Fibroblast of skin of scalp (primary cell): Measurements from ENCODE around the gene ATOSA.
A peak's percentile ranks its signal among the peaks of the same experiment; 100 is the strongest.

Experiments
- DNase-seq: peaks from one replicate; pipeline ENCODE4 v3.0.0-alpha.2; 2013

Gene ATOSA

DNA sequence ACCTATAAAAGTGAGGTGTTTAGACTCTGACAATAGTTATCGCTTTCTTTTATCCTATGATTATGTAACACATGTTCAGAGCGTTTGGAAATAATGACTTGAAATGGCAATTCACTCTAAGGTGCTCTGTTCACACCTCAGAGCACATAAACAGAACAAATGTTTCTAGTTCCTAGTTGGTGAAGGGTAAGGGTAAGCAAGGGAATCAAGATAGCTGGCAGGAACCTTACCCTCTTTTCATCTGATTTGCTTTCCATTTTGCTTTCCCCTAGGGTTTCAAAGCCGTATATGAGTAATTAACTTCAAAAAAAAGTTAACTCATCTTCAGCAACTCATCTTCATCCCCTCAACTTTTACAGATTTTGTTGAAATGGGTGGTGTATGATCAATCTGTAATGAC is 2.3 kb upstream of the ATOSA start:
- no peak for DNase-seq

DNA sequence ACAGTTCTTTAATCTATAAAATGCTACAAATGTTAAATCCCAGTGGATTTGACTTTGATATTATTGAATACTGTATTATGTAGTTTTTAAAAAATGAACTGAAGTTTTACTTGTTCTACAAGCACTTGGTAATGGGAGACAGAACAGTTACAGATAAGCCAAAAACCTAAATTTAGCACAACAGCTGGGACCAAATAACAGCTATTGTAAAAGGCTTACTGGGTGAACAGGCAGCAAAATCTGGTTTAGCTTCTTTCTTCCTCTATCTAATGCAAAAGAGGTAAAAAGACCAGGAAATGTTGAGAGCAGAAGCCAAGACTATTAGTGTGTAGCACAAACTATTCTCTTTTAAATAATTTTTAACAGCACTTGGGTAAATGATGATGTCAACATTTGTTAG is 1.6 kb upstream of the ATOSA start:
- DNase-seq: no peak

DNA sequence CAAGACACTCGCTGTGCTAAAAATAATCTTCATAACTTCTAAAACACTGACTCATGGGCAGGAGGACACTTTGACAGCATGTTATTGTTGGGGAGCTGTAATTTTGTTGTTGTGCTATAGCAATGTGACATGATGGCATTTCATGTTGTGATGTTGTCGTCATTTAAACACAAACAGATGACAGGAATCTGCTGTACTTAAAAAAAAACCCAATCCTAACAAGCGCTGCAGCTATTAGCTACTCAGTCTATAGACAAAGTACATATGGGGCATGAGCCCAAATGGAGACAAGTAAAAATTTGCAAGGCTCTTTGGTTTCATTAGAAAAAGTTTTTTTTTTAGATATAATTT is 828 bp upstream of the ATOSA start:
- DNase-seq: peak; percentile 21

DNA sequence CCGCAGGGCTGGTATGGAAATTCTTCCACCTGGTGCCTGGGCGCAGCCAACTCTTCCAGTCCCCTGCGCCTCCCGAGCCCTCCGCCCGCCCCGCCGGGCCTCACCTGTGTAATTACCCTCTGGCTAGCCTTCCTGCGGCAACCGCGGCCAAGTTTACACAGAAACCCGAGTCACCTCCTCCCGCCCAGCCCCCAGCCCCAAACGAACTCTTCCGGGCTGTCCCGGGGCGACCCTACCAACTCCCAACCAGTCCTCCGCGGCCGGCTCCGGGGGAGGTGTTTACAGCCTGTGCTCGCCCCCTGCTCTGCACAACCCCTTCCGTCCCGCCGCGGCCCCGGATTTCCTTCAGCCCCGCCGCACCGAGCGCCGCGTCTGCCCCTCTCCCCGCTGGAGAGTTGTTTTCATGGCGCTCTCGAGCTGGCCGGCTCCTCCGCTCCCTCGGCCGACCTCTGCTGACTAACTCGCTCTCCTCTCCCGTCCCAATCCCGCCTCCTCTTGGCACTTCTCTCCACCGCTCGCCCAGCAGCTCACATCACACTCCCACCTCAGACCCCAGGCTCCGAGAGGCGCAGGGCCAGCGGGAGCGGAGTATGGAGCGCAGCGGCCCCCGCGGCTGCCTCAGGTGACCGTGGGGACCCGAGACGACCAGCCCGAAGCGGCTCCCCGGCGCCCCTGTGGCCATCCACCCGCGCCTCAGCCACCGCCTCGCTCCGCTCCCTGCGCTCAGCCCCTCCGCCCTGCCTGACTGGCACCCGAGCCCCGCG is 538 bp downstream of the ATOSA start:
- peak; percentile 44 for DNase-seq

DNA sequence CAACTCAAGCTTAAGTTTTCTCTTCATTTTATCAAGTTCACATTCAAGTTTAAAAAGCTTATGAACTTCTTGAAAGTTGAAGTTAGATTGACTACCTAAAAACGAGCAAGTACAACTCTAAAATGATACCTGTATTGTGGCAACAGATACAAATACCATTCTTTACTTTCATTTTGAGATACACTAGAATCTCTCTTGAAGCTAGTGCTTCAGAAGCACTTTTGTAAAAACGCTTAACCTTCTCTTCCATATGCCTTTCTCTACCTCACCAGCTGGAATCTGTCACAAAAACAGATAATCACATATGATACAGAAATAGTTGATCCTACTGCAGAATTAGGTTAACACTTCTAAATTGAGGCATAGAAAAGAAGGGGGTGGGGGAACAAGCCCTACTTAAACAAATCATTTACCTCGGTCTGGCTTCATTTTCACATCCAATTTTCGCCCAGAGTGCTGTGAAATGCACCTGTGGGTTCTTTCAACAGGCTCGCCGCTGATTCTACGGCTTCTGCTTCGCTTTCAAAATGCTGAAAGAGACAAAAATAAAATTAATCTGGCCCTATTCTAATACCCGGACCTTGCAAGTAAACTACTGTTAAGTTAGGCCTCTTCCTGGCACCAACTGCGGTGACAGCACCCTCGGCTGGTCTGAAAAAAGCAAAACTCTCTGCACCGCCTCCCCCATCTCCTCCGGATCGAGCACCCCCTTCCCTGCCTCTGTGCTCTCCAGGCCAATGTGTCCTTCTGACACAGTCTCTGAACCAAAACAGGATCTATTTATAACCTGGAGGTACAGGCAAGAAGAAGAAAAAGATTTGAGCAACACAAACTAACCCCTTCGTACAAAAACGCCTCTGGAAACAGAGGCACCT is 1.4 kb downstream of the ATOSA start:
- DNase-seq: peak; percentile 67

DNA sequence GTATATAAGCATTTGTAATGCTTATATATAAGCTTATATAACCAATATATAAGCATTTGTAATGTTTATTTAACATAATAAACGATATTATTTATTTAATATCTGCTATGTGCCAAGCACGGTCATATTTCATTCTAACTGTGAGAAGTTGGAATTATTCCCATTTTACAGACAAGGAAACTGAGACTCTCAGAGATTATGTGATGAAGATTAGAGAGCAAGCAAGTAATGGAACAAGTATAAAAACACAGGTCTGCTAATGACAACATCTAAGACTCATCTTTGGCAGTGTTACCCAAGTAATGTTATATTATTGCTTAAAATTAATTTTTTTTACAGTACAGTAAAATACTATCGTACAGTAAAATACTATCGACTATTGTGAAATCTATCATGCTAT is 4.4 kb downstream of the ATOSA start:
- no peak for DNase-seq

DNA sequence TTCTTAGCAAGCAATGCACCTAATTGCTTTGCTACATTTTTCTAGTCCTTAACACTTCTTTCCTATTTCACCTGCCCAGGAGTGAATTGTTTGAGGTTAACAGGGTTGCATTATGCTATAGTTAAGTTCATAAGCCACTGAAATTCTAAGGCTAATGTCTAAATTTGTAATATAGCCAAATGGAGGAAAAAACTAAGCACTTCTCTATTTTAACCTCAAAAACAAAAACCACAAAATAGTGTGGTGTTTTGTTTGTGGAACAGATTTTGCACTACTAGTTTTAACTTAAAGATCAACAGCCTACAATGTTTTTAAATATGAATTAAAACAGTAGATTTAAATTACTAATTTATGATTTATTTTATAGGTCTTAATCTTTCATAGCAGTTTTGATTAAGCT is 5.5 kb downstream of the ATOSA start:
- DNase-seq: no peak

DNA sequence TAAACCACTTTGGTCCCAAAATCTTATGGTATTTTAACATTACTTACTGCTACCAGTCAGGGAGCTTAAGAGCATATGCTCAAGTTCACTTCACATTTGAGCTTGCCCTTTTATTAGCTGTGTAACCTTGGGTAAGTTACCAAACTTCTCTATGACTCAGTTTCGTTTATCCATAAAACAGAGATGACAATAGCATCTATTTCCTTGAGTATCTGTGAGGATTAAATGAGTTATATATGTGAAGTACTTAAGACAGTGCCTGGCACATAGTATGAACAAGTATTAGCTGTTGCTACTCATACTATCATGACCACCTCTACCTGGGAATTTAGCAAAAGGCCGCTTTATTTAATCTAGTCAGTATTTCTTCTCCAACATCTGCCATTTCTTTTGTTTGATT is 5.9 kb downstream of the ATOSA start:
- no peak for DNase-seq

DNA sequence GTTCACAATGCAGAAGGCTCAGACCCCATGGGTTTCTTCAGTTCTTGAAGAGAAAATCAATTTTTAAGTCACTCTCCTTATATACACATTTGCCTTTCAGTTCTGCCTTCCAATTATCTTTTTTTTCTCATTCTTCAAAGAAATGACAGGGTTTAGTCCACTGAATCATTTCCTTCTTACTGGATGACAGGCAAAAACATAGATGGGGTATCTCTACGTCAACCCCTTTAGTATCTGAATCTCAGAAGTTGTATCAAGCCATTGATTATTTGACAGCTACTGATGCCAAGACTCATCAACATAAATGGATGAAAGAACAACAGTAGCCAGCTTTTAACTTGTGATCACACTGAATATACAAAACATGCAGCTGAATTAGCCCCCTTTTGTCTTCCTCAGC is 6.5 kb downstream of the ATOSA start:
- no peak for DNase-seq

DNA sequence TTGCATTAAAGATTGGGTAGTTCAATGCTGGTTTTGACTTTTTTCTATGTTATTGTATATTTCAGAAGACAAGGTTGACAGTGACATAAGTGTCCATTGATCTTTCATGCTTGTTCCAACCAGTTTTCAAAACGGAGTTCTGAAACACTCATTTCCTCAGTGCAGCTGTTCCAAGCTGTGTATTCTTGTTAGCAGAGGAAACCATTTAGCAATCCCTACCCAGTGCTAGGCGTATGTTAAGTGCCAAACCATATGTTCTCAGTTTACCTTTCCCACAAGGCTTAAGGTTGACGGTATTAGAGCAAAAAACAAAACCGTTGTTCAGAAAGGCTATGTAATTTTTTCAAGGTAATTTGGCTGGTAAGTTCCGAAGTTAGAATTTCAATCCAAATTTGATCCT is 9.1 kb downstream of the ATOSA start:
- no peak for DNase-seq

DNA sequence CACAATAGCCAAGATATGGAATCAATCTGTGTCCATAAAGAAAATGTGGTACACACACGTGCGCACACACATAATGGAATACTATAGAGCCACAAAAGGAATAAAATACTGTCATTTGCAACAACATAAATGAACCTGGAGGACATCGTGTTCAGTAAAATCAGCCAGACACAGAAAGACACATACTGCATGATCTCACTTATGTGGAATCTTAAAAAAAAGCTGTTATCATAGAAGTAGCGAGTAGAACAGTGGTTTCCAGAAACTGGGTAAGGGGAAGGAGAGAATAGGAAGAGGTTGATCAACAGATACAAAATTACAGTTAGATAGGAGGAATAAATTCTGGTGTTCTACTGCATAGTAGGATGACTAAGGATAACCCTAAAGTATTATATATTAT is 11.1 kb downstream of the ATOSA start:
- no peak for DNase-seq

DNA sequence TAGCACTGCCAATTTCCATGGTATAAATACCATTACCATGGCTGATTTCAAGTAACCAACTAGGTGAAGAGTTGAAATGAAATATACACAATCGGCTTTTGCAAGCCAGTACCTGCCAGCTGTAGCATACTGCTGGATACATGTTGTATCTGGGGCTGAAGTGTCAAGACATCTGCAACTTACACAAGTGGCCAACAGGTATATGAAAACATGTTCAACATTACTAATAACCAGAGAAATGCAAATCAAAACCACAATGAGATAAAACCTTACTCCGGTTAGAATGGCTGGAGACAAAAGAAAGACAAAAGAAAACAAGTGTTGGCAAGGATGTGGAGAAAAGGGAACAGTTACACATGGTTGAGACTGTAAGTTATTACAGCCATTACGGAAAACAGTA is 11.6 kb downstream of the ATOSA start:
- DNase-seq: no peak

DNA sequence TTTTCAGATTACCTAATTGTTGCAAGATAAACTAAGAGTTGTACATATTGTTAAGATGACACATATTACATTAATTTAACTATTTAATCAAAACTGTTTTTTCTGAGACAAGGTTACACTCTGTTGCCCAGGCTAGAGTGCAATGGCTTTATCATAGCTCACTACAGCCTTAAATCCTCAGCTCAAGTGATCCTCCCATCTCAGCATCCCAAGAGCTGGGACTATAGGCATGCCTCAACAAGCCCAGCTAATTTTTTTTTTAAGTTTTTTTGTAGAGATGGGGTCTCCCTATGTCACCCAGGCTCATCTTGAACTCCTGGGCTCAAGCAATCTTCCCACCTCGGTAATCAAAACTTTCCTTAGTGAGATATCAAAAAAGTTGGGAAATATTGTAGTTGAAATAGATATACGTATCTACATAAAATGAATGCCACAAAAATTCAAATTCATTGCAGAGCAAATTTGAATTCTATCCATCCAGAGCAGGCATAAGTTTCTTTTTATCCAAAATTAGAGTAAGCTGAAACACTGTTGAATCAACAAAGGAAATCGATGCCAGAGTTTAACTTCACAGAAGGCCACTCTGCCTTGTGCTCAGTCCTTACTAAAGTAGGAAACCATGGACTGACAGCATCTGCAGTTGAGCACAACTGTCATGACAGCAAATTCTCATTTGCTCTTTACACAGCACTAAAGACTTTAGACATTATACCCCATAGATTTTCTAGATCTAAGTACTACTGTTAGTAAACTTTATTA is 15.5 kb downstream of the ATOSA start:
- DNase-seq: no peak

DNA sequence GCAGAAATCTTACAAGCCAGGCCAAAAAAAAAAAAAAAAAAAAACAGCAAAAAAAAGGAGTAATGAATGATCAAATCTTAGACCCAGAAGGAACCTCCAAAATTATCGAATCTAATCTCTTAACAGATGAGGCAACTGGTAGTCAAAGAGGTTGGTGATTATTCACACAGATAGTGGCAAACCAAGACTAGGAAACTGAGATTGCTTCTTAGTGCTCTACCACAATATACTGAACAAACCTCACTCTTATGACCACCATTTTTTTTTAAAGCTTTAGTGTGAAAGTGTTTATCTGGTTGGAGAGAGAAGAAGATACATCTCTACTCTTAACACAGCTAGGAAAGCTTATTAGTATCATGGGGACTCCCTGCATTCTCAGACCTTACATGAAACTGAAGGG is 17.3 kb downstream of the ATOSA start:
- DNase-seq: no peak

DNA sequence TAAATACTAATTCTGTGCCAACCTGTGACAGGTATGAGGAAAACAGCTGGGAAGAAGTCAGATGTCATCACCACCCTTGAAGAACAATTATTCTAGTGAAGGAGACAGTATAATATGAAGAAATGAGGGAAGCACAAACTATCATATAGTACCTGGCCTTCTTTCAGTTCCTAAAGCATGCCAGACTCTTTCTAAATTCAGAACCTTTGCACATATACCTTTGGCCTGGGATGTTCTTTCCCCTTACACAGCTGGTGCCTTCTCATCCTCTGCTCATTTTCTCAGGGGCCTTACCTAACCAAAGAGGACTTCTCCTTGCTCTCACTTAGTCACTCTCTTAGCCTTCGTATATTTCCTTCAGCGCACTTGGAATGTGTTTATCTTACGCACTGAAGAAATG is 19.0 kb downstream of the ATOSA start:
- no peak for DNase-seq

DNA sequence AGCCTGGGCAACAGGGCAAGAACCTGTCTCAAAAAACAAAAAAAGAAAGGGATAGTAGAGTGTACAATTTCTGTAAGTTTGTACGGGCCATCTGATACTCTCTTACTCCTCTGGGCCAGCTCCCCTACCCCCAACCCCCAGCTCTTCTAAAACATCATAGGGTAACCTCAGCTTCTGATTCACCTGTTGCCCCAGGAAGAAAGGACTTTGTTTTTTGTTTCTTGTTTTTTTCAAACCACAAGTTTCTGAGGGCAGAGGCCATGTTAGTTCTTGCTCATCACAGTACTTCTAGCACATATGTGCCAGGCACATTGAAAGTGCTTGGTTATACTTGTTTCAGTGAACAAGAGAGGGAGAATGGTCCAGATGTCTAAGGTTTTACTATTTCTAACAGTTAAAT is 20.2 kb downstream of the ATOSA start:
- DNase-seq: no peak

DNA sequence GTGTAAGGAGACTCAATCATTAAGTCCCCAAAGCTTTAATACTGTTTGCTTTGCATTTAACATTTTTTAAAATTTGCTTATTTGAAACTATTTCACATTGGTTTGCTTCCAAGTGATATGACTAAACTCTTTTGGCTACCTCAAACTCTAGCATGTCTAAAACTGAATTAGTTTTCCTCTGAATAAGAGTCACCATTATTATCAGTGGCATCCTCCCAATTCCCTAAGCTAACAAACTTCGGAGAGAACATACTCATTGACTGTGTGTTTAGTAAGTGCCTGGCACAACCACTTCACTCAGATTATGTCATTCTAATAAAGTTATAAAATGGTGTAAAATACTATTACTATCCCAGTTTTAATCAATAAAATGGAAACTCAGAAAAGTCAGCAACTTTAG is 21.9 kb downstream of the ATOSA start:
- peak; percentile 86 for DNase-seq

DNA sequence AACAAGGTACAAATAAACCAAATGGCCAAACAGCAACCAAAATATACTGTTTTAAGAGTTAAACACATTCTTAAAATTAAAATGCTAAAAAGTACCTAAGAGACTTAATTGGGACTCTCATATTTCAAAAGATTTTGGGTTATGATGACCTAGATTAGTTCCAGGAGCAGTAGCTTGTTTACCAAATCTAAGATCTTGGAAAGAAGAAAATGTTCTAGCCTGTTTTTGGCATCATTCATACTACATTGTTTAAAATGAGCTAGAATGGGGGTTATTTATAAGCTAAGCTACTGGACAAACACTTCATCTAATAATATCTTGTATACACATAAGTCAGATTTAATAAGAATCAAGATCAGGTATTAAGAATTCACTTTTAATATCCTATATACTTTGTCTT is 22.8 kb downstream of the ATOSA start:
- DNase-seq: no peak

DNA sequence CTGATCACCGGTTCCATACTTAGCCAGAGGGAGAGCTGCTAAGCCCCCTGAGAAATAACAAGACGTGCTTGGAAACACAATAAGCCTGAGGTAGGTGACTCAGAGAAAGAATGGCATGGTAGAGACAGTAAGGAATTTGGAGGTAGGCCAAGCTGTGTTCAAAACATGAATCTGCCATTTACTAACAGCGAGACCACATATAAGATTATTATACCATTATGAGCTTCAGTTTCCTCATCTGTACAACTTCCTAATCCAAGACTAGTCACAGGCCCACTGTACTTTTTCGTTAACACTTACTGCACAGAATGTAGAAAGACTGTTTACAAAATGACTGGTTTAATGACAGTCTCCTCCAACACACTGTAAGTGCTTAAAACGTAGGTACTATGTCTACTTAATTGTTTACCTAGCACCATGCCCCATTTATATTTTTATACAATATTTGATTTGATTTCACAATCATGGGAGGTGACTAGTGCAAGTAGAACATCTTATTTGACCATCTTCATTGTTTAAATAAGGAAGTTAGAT is 25.7 kb downstream of the ATOSA start:
- DNase-seq: peak; percentile 87

DNA sequence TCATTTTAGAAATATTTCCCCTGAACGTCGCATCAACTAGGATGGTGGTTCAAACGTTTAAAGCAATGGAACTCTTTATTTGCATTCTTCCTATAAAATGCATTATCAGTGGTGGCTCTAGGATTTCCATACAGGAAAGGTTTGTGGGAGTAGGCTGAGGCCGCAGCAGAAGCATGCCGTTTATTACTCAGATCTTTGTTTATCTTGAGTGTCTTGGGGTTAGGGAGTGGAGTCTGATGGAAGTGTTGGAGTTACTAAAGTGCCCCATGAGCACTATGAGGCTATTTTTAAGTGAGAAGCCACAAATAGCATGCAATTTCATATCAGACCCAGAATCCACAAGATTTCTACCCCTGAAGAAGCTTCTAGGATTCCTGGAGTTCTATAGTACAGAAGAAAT is 26.2 kb downstream of the ATOSA start:
- DNase-seq: peak; percentile 73

DNA sequence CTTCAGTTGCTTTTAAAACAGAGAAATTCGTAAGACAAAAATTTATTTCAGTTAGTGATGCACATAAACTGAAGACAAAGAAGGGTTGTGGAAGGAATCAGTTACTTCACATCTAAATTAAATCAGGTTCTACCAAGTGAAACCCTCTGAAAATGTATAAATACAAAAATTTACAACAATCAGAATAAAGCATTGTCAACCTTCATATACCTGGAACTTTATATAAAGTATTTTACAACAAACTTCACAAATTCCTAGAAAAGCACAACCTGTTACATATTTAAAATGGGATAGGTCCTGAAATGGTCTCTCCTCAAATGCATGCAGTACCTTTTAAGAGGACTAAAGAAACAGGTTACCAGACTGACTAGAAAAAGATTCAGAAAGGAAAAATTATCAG is 26.9 kb downstream of the ATOSA start:
- DNase-seq: no peak

DNA sequence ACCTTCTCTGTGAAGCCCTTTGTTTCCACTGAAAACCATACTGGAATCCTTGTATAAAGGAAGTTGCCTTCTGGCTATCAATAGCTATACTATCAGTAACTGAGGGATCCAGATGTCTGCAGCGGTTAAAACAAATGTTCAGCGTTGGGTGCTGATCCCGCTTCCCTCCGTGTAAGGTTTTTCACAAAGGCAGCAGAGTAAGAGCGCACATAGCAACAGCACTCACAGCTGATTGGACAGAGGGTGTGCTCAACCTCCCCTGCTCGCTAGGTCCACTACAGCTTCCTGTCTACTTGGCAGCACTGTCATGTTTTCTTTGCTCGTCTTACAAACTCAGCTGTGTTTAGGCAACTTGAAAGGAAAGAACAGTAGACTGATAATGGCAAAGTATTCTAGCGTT is 27.3 kb downstream of the ATOSA start:
- DNase-seq: peak; percentile 84

DNA sequence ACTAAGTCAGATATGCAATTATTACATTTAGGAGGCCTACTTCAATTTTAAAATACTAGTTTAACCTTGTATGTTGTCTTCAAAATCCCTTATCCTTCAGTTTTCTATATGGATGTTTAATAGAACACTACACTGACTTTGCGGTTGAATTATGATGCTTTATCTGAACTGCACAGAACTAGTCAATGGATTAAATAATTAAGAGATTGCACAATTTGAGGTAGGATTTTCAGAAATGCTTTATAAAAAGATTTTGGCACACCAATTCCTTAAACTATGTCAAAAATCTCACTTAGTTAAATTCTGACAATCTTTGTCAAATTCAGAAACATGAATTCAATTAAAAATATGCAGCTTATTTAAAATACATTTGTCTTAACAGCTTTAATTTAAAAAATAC is 28.1 kb downstream of the ATOSA start:
- no peak for DNase-seq
